ENCODE measurements around the gene C2orf81.

DNA sequence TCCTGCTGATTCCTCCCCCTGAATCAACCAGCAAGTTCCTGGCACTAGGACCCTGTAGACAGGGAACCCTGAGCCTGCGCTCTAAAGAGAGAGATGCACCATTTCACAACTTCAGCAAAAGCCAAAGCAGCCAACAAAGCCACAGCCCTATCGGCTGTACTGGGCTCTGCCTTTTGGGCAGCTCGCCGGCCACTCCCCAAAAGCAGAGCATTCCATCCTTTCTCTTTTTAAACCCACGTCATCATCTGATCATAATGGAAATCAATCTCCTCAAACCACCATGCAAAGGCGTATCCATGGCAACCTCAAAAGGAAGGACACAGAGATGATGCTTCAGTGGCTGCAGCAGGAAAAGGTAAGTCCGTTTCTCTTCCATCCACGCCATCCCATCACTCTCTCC, 36.0 kb downstream of the C2orf81 start:
- no peak for TF ChIP-seq EP300 (conservative IDR thresholded peaks at IDR 0.05; ENCODE audit: poor library complexity, severe bottlenecking)
- TF ChIP-seq POLR2AphosphoS5 (IDR thresholded peaks at IDR 0.05): peak; percentile 73
- TF ChIP-seq CTCF (IDR thresholded peaks at IDR 0.05; ENCODE audit: poor library complexity, severe bottlenecking): no peak

All from neural cell (in vitro differentiated cells).